Right ventricle myocardium superior (tissue), 1 donor: Measurements from ENCODE around the gene WDFY4. TPM values are rescaled to one million over a fixed set of nuclear protein-coding genes. Genes with fewer than 3 reads are reported as not detected.
A peak's percentile ranks its signal among the peaks of the same experiment; 100 is the strongest.

Experiments
- ATAC-seq: fragments of 200-7000 bp; cut with Tn5 transposase; one replicate; pipeline ENCODE4 v1.9.1; 2020; ENCODE audit warnings: mild to moderate bottlenecking; ENCODE audit not compliant: poor library complexity
- DNase-seq: peaks from one replicate; pipeline ENCODE4 v3.0.0-alpha.2; 2020
- intact Hi-C: fragments of 100-400 bp; cut with DNase I; formaldehyde crosslinking; loops from one replicate; pipeline ENCODE4 v1.11.2; 2022
- total RNA-seq: library from RNA; stranded (reverse); fragmentation: NEBNext Ultra II Directional; extraction: Animal tissue kit (Norgen Biotek cat#: 25700); gene quantifications from one replicate; pipeline ENCODE4 v1.2.1, GENCODE V29; 2021
- donor health status: DM: no; HTN: yes; CAD: no; lungs with severe emphysema.

The WDFY4 gene
- total RNA-seq, 1 donor from 2014 or later = 1.1 TPM

DNA sequence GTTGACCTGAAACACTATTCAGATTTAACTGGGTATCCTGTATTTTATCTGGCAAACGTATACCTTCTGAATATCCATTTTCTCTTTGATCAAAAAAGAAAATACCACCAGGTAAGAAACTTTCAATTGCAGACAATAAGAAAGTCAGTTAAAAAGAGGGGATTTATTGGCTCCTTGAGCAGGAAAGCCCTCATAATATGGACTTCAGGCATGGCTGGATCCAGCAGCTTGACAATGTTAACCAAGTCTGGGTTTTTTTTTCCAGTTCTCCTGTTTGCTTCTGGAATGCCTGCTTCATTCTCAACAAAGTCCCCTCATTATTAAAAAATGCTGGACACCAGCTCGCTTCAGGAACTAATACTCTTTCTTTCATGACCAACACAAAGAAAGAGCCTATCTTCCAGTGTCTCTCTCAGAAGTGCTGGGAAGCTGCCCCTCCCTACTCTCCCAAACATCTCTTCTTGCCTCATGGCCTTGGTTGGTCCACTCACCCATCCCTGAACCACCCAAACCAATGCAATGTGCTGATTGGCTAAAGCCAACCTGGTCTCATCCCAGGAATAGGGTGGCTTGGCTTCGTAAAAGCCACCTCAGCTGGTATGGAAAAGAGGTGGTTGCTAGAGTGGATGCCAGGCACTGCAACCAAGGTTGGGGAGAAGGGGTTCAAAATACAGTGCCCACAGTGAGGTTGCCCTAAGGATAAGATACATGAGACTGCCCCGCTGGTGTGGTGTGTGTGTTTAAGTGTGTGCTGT lies 30.6 kb upstream of the WDFY4 start:
- intact Hi-C loops = loop anchor here (2.0 to 10.0 kb wide), 2 partner anchors 49 to 289 kb away; partner anchors contain the start of gene ARHGAP22
- ATAC-seq = no peak
- DNase-seq = no peak

DNA sequence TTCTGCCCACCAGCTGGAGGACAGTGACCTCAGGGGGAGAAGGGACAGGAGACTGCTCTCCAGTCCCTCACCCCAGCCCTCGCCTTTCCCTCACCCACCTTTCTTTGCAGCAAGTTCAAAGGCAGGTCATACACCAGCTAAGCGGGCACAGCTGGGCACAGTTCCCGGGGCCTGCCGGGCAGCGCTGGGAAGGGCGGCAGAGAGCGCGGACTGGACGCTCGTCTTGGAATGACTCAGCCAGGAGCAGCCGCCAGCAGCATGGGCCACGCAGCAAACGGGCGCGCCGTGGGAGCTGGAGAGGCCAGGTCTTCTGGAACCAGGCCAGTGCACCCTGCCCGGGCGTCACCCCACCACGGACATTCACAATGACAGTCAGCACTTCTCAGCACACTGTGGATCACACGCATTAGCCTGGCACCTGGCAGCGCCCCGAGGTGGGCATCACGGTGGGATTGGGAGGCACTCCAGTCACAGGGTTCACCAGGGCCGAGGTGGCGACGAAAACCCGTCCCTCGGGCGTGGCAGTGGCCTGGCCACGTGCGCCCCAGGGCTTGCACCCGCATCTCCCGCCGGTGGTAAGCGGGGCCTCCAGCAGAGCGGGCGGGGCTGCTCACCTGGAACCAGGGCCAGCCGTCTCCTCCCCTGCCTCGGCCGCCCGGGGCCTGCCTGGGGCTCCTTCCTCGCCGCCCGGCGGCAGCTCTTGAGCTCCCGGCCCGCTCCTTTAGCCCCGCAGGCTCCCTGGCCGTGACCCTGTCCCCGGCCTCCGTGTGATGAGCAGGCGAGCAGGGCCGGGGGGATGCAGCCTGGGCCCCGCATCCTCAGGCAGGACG lies 29.0 kb upstream of the WDFY4 start:
- DNase-seq (peak; percentile 89), ATAC-seq (peak; percentile 86)
- intact Hi-C loops = loop anchor here (2.0 to 10.0 kb wide), 3 partner anchors 51 to 291 kb away; partner anchors contain the start of gene ARHGAP22

DNA sequence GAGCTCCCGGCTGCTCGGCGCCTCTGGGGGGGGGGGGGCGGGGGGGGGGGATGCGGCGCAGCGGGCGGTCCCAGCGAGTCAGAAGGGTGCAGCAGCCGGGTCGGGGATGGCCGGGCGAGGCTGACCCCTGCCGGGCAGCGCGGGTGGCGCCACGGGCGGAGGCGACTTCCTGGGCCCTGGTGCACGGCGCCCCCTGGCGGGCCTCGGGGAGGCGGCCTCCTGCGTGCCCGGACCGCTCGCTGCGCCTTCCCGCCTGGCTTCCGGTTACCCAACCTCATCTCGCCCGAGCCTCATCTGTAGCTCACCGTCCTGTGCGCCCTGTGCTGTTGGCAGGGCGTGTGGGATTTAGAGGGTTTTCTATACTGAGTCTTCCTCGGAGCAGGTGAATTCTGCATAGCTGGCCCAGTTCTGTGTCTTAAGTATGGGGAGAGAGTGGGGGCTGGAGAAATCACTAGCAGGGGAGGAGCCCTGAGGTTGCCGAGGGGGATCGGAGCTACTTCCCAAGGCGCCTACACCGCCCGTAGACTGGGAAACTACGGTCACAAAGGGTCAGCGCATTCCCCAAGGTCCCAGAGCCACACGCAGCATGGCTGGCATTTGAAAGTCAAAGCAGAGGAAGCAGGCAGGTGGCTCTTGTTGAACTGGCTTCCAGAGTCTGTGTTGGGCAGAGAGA lies 28.3 kb upstream of the WDFY4 start:
- peak; percentile 95 for ATAC-seq
- intact Hi-C loops = loop anchor here (2.0 to 10.0 kb wide), 2 partner anchors 52 to 104 kb away; partner anchors contain the start of gene ARHGAP22

DNA sequence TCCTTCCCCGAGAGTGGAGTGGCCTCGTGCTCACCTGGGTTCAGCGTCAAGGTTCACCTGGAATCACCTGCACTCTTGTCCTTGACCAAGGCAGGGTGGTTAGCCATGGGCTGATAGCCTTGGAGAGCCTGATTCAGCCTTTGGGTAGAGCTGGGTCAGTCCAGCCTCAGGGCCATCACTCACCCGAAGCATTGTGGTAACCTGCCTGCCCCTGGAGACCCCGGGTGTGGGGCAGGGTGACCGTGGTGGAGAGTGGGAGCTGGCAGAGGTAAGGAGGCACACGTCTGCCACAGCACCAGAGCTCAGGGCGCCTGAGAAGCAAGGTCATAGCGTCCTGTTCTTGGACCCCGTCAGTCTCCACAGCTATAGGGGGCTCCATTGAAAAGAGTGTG lies 27.8 kb upstream of the WDFY4 start:
- no peak for DNase-seq
- ATAC-seq = no peak
- intact Hi-C loops = loop anchor here (2.0 to 10.0 kb wide), 2 partner anchors 52 to 104 kb away; partner anchors contain the start of gene ARHGAP22

More for the DNA sequence above, 28.3 kb upstream of the WDFY4 start:
- peak; percentile 96 for DNase-seq

DNA sequence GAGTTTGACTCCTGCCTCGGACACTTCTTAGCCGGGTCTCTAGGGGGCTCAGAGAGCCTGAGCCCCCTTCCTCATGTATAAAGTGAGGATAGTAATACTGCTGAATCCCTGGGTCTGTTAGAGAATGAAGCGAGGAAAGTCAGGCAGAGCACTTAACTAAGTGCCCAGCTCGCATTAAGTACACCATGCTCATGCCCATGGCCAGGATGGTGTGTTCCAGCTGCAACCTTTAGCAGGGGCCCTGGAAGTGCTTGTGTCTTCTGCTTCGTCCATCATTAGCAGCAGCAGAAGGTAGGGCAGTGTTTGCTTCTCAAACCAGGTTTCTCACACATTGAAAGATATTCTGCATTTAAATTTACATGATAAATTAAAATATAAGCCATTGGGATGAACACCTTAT lies 27.3 kb upstream of the WDFY4 start:
- DNase-seq (no peak), ATAC-seq (no peak)
- intact Hi-C loops = loop anchor here (2.0 to 10.0 kb wide), 2 partner anchors 53 to 105 kb away; partner anchors contain the start of gene ARHGAP22

DNA sequence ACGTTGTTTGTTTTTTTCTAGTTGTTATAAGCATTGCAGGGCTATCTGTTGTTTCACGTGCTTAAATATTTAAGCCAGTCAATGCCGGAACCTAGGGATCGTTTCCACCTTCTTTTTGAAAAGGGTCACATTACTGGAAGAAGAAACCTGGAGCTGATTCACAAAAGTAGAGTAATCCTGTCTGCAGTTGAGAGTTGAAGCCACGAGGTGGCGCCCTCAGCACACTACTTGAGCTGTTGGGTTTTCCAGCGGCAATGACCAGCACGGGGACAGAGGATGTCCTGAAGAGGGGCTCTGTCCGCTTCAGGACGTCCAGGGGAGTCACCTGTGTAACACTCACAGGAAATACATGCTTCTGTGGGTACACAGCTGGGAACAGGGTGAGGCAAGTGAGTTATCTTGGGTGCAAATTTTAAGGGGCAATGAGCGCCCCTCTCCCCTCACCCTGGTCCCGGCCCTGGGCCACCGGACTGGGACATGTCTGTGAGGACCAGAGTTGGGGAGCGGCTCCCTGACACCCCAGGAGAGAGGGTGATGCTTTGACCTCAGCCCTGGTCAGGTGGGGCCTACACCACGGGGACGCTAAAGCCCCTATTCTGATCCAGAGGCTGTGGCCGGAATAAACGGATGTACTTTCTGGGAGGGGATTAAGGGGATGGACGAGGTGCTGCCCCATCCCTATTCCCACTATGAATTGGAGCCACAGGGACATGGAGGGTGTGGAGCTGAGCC lies 26.3 kb upstream of the WDFY4 start:
- intact Hi-C loops = loop anchor here (10.0 kb wide), 1 partner anchor 54 kb away; the partner anchor contains the start of gene ARHGAP22
- peak; percentile 89 for DNase-seq
- no peak for ATAC-seq

DNA sequence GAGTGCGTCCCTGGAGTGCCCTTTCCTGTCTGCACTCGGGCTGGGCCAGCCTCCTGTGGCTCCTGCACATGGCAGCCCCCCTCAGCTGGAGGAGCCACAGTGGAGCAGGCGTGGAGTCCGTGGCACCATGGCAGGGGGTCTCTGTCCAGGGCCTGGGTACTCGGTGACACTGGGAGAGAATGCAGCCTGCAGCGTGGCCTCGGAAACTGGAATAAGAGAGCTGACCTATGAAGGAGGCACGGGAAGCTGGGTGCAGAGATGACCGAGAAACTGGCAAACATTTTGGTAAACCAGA lies 25.8 kb upstream of the WDFY4 start:
- intact Hi-C loops = loop anchor here (10.0 kb wide), 1 partner anchor 54 kb away; the partner anchor contains the start of gene ARHGAP22
- no peak for ATAC-seq
- no peak for DNase-seq

DNA sequence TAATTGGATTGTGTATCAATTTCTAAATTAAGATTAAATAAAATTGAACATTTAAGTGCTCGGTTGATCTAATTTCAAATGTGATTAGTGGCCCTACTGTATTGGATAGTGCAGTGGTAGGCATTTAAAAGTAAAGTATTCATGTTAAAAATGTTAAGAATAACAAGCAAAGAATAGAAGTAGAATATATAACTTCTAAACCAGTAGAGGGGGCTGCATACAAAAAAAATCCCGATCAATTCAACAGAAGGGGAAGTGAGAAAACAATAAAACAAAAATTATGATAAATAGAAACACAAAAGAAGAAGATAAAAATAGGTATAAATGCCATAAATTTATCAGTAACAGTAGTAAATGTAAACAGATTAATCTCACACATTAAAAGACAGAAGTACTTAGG lies 24.9 kb upstream of the WDFY4 start:
- no peak for DNase-seq
- no peak for ATAC-seq
- intact Hi-C loops = loop anchor here (10.0 kb wide), 3 partner anchors 55 to 505 kb away; partner anchors contain the start of gene ARHGAP22

DNA sequence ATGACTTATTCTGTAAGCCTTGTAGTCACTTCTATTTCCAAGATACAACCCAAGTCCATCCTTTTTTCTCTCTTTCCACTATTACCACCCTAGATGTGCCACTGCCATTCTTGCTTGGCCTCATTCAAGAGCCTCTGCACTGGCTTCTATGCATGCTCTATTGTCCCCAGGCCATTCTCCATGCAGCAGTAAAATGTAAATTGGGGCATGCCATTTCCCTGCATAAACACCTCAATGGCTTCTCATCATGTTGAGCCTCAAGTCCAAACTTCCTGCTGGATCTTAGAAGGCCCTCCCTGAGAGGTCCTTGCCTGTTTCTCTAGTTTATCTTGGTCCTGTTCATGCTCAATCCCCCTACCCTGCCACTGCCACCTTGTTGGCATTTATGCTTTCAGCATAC lies 23.2 kb upstream of the WDFY4 start:
- ATAC-seq (no peak), DNase-seq (no peak)
- intact Hi-C loops = loop anchor here (10.0 kb wide), 2 partner anchors 313 to 503 kb away; no protein-coding TSS in a partner anchor

DNA sequence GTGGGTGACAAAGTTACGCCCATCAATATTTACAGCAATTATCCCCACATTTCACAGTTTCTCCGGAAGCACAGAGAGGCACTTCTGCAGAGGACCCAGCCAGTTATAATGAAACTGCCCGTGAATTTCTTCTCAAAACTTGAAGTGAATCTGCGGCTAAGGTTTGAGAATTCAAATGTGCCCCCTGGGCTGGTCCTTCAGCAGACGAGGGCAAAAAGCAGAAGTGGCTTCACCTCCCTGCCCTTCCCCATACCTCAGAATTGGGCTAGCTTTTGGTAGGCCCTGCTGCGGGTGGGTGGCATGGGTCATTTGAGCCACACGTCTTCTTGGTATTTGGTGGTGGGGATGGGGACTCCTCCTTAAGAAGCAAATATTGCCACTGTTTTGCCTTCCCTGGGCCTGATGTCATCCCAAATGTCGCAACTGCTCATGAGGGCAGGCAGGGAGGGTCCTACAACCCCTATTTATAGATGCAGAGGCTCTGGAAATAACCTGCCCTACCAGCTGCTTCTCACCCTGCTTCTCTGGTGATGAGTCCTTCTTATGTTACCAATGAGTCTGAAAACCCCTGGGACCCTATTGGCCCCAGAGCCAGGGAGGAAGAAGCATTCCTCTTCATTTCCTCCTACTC lies 16.6 kb upstream of the WDFY4 start:
- DNase-seq (no peak), ATAC-seq (no peak)
- intact Hi-C loops = loop anchor here (10.0 kb wide), 2 partner anchors 307 to 497 kb away; no protein-coding TSS in a partner anchor

DNA sequence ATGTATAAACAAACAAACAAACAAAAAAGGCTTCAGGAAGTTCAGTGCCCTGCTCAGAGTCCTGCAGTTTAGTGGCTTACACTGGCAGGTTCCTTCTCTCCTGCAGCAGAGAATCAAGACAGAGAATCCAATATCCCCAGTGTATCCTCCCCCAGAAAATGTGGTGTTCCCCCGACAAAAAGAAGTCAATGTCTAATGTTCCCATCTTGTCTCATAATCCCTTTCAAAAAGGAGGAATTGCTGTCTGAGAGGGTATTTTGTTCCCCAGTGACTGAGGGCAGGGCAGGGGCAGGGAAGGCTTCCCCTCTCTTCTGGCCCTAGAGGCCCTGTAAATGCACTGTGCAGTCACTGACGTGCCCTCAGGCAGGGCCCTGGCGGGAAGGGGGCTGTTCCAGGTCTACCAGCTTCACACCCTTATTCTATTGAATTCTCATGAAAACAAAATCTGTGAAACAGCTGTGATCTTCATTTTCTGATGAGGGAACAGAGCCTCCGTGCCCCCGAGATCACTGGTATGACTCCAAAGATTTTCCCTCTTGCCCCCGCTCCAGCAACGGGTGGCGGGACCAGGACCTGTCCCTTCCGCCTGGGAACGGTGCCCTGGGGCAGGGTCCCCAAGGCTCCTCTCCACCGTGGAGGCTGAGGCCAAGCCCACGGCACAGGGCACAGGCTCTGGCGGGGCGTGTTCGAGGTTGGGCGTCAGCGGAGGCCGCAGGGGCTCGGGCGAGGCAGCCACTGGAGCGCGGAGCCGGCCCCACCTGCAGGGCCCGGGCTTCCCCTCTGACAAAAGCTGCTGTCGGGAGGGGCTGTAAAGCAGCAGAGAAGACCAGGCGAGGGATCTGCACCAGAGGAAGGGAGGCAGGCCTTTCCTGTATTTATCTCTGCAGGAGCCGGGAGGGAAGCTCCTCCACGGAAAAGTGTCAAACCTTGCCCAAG lies 13.4 kb upstream of the WDFY4 start:
- DNase-seq = no peak
- peak; percentile 22 for ATAC-seq

DNA sequence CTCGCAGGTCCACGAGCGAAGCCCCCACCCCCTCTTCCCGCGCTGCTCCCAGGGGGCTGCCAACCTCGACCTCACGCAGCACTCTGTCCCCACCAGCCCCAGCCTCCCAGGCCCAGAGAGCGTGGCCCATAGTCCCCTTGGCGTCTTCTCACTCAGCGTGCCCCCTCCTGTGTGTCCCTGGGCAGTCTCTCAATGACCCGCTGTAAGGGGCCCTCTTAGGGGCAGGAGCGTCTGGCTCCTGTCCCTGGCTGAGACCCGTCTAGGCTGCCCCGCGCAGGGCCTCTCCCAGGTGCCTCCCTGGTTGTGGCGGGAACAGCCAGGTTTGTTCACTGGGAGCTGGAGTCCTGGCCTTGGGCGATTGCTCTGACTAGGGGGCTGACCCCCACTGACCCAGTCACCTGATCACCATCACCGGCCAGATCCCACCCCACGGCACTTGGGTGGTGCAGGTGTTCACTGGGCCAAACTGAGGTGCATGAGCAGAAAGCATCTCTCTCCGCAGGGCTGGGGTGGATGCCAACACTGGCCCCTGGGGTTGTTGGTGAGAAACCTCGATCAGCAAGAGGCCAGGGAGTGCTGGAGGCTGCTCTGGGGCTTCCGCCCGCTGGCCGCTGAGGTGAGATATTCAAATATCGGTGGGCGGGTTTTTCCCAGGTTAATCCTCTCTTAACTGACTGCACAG lies 12.6 kb upstream of the WDFY4 start:
- no peak for ATAC-seq
- DNase-seq = no peak
- intact Hi-C loops = no loop called here

More for the DNA sequence above, 13.4 kb upstream of the WDFY4 start:
- intact Hi-C loops = no loop called here

DNA sequence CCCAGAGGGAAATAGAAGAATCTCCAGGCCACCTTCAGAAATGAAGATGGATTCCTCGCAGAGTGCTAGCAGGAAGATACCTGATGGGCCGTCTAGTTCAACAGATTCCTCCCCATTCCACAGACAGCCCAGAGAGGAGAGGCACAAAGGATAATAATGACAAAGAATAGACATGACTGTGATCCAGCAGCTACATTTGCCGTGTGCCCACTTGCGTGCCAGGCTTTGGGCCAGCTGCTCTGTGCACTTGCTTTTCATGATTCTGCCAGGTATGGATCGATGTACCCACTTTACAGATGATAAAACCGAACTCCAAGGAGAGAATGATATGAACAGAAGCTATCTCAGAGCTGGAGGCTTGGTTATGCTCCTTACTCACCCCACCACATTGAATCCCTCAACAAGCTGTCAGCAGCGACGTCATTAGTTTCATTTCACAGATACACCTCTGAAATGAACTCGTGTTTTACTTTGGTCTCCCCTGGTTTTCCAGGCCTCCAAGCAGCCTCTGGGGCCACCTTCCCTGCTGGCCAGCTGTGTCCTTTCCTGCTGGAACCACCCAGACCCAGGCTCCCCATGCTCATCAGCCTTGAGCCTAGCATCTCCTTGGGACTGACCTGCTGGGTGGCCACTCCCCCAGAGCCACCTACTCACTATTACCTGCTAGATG lies 11.9 kb upstream of the WDFY4 start:
- intact Hi-C loops = no loop called here
- ATAC-seq = no peak
- DNase-seq = no peak

DNA sequence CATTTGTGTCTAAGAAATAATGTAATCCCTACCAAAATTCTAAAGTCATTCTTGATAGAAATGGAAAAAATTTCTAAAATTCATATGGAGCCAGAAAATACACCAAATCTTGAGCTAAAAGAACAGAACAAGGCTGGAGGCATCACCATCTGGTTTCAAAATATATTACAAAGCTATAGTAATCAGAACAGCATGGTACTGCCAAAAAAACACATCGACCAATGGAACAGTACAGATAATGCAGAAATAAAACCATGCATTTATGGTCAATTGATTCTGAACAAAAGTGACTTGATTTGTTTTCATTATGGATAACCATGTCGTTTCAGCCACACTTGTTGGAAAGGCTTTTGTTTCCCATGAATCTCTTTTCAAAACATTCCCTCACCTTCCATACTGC lies 7.0 kb upstream of the WDFY4 start:
- DNase-seq (no peak), ATAC-seq (no peak)
- intact Hi-C loops = no loop called here

DNA sequence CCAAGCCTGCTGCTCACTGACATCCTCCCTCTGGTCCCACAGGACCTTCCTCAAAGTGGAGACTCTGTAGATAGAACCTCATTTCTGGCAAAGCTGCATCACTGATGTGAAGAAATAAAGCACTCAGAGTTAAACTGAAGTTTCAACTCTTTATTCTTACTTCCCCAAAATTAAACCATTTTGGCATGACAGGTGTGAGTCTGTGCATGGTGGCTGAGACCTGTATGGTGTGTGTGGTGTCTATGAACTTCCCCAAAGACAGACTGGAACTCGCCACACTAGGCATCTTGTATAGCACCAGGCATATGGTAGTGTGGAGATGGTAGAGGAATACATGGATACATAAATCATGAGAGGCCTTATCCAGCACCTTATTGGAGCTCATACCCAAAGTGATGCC lies 6.6 kb upstream of the WDFY4 start:
- ATAC-seq (no peak), DNase-seq (no peak)
- intact Hi-C loops = no loop called here

DNA sequence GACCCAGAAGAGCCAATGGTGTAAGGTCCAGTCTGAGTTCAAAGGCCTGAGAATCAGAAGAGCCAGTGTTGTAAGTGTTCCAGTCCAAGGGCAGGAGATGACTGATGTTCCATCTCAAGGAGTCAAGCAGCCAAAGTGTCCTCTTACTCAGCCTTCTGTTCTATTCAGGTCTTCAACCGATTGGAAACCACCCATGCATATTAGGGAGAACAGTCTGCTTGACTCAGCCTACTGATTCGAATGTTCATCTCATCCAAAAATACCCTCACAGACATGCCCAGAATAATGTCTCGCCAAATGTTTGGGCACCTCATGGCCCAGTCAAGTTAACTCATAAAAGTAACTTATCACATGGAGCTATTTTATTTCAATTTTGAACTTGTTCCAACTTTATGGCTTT lies 2.9 kb upstream of the WDFY4 start:
- no peak for ATAC-seq
- intact Hi-C loops = no loop called here
- no peak for DNase-seq
